Activated T-helper 2 cell treated with anti-CD3 and anti-CD28 coated beads, Interferon-gamma antibody, Interleukin-2, Interleukin-4, amounts not matched to agents 10 μg/mL and 5 μg/mL and 100 μg/mL, durations not matched to agents 14 hours and 24 hours and 36 hours (primary cell): ENCODE results near the gene FOLR1. TPM values are rescaled to one million over a fixed set of nuclear protein-coding genes. Genes with fewer than 3 reads are reported as not detected.

ENCODE experiments used
- DNase-seq: peaks from one replicate; pipeline ENCODE4 v3.0.0; 2021; ENCODE audit warnings: low spot score
- H3K27ac Mint-ChIP-seq: one replicate; pipeline ENCODE4 v1.8.0; 2021; ENCODE audit warnings: mixed read lengths
- H3K27me3 Mint-ChIP-seq: one replicate; pipeline ENCODE4 v1.8.0; 2021; ENCODE audit warnings: low read depth, mixed read lengths
- H3K36me3 Mint-ChIP-seq: one replicate; pipeline ENCODE4 v1.8.0; 2021; ENCODE audit warnings: low read depth, mixed read lengths
- H3K4me1 Mint-ChIP-seq: one replicate; pipeline ENCODE4 v1.8.0; 2021; ENCODE audit warnings: low read depth, mixed read lengths
- H3K4me3 Mint-ChIP-seq: one replicate; pipeline ENCODE4 v1.8.0; 2021; ENCODE audit warnings: low read depth, mild to moderate bottlenecking, moderate library complexity, mixed read lengths
- H3K9me3 Mint-ChIP-seq: one replicate; pipeline ENCODE4 v1.8.0; 2021; ENCODE audit warnings: mixed read lengths
- intact Hi-C: fragments of 100-400 bp; cut with micrococcal nuclease; formaldehyde crosslinking; loops from one replicate; pipeline ENCODE4 v1.15.1; 2023
- total RNA-seq: library from RNA; stranded (reverse); gene quantifications from 2 replicates; pipeline ENCODE4 v1.2.3, GENCODE V29; 2022

The FOLR1 gene
- total RNA-seq, 1 donor from 2014 or later = not detected

DNA sequence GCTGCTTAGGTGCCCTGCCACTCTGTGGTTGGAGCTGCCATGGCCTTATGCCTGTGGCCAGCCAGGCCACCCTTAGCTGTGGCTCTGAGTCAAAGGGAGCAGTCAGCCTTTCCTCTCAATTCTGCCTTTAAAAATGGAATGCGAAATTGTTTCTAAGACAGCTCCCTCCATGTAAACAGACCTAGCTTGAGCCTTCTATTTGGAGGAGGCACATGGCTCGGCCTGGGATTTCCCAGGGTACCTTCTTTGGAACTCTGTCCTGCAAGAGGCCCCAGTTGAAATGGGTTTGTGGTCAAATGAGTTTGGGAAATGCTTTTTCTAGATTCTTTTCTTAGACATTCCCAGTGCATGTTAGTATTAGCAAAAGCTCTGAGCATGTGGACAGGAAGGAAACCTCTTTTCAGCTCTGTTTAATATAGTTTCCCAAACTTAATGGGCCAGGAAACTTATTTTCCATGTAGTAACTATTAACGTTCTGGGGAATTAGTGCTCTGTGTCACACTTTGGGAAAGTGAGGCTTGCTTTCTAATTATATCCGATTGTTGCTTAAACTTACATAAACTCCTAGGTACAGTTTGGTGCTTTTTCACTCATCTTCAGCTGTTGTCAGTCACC is 44.2 kb downstream of the FOLR1 start:
- Mint-ChIP-seq H3K36me3 (peaks cover 59% of the 10 kb centered on the region), H3K27ac (no peak overlapping the region), H3K9me3 (no peaks in the 10 kb centered on the region), H3K27me3 (peaks cover 18% of the 10 kb centered on the region), H3K4me3 (no peak overlapping the region), H3K4me1 (peaks cover 12% of the 10 kb centered on the region)
- intact Hi-C loops = loop anchor here (5.0 kb wide), 1 partner anchor 196 kb away; the partner anchor contains the start of gene CLPB
- DNase-seq = no peak

DNA sequence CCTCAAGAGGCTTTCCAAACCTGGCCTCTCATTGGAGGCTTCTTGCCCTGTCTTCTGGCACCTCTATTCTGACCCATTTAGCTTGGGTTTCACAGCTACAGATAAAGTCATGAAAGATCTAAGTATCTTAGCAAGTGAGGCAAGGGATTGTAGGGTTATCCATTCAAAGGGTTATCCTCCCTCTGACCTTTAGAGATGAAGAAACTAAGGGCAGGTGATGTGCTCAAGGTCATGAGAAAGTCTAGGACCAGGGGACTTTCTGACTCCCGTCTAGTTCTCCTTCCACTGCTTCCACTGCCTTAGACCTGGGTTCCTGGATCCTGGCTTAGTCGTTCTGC is 44.8 kb downstream of the FOLR1 start:
- intact Hi-C loops = loop anchor here (5.0 kb wide), 1 partner anchor 196 kb away; the partner anchor contains the start of gene CLPB
- DNase-seq = no peak
- H3K27me3 Mint-ChIP-seq = peaks cover 23% of the 10 kb centered on the region
- no peak overlapping the region for H3K27ac Mint-ChIP-seq
- H3K9me3 Mint-ChIP-seq = no peaks in the 10 kb centered on the region
- H3K4me1 Mint-ChIP-seq = peaks cover 12% of the 10 kb centered on the region
- H3K36me3 Mint-ChIP-seq = peaks cover 53% of the 10 kb centered on the region
- no peak overlapping the region for H3K4me3 Mint-ChIP-seq

DNA sequence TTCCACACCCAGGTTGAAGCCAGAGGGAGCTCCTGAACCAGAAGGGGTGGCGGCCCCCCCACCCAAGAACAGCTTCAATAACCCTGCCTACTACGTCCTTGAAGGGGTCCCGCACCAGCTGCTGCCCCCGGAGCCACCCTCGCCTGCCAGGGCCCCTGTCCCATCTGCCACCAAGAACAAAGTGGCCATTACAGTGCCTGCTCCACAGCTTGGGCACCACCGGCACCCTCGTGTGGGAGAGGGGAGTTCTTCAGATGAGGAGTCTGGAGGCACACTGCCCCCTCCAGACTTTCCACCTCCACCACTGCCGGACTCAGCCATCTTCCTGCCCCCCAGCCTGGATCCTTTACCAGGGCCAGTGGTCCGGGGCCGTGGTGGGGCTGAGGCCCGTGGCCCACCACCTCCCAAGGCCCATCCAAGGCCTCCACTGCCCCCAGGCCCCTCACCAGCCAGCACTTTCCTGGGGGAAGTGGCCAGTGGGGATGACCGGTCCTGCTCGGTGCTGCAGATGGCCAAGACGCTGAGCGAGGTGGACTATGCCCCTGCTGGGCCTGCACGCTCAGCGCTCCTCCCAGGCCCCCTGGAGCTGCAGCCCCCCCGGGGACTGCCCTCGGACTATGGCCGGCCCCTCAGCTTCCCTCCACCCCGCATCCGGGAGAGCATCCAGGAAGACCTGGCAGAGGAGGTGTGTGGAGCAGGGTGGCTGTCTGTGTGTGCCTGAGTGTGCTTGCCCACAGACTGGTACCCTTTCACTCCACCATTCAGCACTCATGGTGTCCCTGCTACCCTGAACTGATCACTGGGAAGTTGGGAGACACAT is 45.4 kb downstream of the FOLR1 start:
- DNase-seq = no peak
- no peak overlapping the region for H3K27ac Mint-ChIP-seq
- H3K36me3 Mint-ChIP-seq = peaks cover 47% of the 10 kb centered on the region
- H3K9me3 Mint-ChIP-seq = no peaks in the 10 kb centered on the region
- intact Hi-C loops = loop anchor here (5.0 kb wide), 1 partner anchor 195 kb away; the partner anchor contains the start of gene CLPB
- H3K4me3 Mint-ChIP-seq = no peak overlapping the region
- peaks cover 14% of the 10 kb centered on the region for H3K4me1 Mint-ChIP-seq
- peaks cover 29% of the 10 kb centered on the region for H3K27me3 Mint-ChIP-seq

DNA sequence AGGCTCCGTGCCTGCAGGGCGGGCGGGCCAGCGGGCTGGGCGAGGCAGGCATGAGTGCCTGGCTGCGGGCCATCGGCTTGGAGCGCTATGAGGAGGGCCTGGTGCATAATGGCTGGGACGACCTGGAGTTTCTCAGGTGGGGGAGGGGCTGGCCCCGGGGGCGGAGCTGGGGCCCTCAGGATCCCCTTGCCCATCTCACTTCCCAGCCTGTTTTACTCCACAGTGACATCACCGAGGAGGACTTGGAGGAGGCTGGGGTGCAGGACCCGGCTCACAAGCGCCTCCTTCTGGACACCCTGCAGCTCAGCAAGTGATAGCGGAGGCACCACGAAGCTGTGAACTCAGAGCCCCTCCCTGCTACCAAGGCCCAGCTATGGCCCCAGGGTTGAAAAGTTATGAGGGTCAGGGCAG is 46.1 kb downstream of the FOLR1 start:
- DNase-seq = peak; percentile 36
- no peaks in the 10 kb centered on the region for H3K9me3 Mint-ChIP-seq
- H3K27me3 Mint-ChIP-seq = peaks cover 36% of the 10 kb centered on the region
- no peak overlapping the region for H3K27ac Mint-ChIP-seq
- H3K4me3 Mint-ChIP-seq = no peak overlapping the region
- peaks cover 14% of the 10 kb centered on the region for H3K4me1 Mint-ChIP-seq
- peaks cover 42% of the 10 kb centered on the region for H3K36me3 Mint-ChIP-seq
- intact Hi-C loops = loop anchor here (5.0 kb wide), 1 partner anchor 194 kb away; the partner anchor contains the start of gene CLPB

DNA sequence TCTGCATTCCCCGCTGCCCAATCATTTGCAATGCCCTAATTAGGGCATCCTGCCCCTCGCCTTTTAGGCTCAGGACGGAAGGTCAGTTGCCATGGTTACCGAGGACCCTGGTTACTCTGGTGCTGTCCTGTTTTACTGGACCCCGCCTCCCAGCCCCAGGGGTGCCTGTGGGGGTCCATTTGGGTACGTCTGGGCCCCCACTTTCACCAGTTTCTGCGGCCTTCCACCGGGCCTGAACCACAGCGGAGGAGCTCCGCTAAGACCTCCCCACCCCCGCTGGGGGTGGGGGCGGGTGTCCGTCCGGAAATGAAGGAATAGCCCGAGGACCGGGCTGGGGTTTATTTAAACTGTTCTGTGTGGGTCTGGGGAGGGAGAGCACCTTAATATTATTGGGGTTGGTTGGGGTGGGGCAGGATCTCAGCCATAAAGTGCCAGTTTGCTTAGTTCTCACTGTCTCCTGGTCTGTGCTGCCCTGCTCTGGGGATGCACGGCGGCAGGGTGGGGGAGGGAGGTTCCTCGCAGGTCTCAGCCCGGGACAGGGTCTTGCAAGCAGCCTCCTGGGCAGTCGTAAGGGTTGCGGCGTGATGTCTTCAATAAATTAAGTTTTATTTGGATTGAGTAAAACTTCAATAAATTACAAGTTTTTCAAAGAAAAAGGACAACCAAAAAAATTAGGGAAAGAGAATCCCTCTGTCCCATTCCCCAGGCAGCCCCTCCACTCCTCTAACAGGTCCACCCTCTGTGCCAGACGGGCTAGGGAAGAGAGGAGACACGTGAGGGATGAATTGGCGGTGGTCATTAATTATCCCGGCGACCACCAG is 46.8 kb downstream of the FOLR1 start:
- peaks cover 37% of the 10 kb centered on the region for H3K36me3 Mint-ChIP-seq
- intact Hi-C loops = loop anchor here (5.0 kb wide), 1 partner anchor 194 kb away; the partner anchor contains the start of gene CLPB
- DNase-seq = no peak
- no peak overlapping the region for H3K27ac Mint-ChIP-seq
- peaks cover 40% of the 10 kb centered on the region for H3K27me3 Mint-ChIP-seq
- H3K4me3 Mint-ChIP-seq = no peak overlapping the region
- peaks cover 15% of the 10 kb centered on the region for H3K4me1 Mint-ChIP-seq
- H3K9me3 Mint-ChIP-seq = no peaks in the 10 kb centered on the region

DNA sequence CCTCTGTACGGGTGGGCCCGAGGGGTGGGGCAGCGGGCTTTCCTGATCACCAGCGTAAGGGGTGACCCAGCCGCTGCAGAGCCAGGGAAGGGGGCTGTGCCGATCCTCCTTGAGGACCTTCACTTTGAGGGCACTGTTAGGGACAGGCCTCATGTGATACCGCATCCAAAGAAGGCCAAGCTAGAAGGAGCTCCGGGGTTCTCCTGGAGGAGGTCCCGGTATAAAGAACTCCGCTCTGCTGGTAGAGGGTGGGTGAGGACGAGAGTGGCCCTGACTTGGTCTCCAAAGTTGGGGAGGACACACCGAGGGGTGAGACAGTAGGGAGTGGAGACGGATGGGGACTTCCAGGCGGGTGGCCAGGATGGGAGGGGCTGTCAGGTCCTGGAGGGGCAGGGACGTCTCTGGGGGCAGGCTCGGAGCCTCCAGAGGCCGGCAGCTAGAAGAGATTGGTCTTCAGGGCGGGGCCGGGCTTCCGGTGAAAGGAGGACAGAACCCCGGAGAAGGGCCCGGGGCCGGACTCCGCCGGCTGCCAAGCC is 47.4 kb downstream of the FOLR1 start:
- peaks cover 15% of the 10 kb centered on the region for H3K4me1 Mint-ChIP-seq
- H3K9me3 Mint-ChIP-seq = no peaks in the 10 kb centered on the region
- peaks cover 31% of the 10 kb centered on the region for H3K36me3 Mint-ChIP-seq
- H3K27me3 Mint-ChIP-seq = peaks cover 41% of the 10 kb centered on the region
- intact Hi-C loops = loop anchor here (5.0 kb wide), 1 partner anchor 193 kb away; the partner anchor contains the start of gene CLPB
- no peak for DNase-seq
- no peak overlapping the region for H3K4me3 Mint-ChIP-seq
- no peak overlapping the region for H3K27ac Mint-ChIP-seq

DNA sequence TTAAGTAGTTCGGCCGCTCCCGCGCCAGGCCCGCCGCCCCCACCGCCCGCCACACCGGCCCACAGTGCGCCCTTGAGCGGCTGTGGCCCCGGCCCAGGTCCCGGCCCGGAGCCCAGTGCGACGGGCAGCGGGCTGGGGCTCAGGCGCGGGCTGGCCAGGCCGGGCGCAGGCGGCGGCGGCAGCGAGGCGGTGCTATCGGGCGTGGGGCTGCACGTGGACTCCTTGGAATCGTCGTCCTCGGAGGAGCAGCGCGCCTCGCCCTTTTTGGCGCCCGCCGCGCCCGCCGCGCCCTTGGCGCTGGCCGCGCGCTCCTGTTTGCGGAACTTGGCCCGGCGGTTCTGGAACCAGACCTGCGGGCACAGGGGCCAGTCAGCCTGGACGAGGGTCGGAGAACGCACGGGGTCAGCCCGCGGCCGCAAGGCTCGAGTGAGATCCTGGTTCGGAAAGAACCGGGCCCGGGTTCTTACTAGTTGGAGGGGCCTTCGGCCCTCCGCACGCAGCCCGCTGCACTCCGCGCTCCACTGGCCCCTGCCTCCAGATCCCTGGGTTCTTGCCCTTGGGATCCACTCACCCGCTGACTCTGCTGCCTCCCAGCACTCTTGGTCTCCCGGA is 48.0 kb downstream of the FOLR1 start:
- DNase-seq = no peak
- Mint-ChIP-seq H3K9me3 (no peaks in the 10 kb centered on the region), H3K4me3 (peak overlapping the region; percentile 58), H3K27ac (no peak overlapping the region), H3K36me3 (peaks cover 26% of the 10 kb centered on the region), H3K4me1 (peaks cover 18% of the 10 kb centered on the region), H3K27me3 (peaks cover 47% of the 10 kb centered on the region)
- intact Hi-C loops = loop anchor here (5.0 kb wide), 1 partner anchor 192 kb away; the partner anchor contains the start of gene CLPB

DNA sequence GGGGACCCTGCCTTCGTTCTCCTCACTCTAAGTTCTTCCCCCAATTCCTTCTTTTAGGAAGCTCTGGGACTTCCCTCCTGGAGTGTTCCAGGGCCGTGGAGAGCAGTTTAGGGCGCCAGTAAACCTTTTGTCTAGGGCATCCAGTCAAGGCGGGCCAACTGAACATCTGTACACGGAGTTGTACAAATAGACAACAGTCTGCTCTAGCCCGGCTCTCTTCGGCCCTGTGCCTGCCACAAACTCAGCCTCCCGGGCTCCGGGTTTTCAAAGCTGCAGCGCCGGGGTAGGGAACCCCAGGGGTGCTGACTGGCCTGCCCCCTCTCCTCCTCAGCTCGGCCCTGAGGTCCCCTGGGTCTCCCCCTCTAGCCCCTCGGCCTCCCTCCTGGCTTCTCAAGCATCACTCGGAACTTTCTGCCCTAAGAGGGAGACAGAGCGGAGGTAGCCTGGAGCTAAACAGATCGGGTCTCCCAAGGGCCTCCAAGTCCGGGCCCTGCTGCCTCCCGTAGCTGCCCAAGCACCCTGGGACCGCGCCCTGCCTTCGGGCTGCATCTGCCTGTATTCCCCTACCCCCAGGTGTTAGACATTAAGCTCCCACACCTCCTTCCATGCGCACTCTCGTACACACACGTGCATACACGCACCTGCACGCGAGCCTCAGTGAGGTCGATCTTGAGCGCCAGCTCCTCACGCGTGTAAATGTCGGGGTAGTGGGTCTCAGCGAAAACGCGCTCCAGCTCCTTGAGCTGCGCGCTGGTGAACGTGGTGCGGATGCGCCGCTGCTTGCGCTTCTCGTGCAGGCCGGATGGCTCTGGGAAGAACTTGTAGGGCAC is 48.7 kb downstream of the FOLR1 start:
- intact Hi-C loops = no loop called here
- Mint-ChIP-seq H3K27me3 (peaks cover 47% of the 10 kb centered on the region), H3K36me3 (peaks cover 23% of the 10 kb centered on the region), H3K4me3 (peak overlapping the region; percentile 58), H3K4me1 (peaks cover 18% of the 10 kb centered on the region), H3K27ac (no peak overlapping the region), H3K9me3 (no peaks in the 10 kb centered on the region)
- no peak for DNase-seq

DNA sequence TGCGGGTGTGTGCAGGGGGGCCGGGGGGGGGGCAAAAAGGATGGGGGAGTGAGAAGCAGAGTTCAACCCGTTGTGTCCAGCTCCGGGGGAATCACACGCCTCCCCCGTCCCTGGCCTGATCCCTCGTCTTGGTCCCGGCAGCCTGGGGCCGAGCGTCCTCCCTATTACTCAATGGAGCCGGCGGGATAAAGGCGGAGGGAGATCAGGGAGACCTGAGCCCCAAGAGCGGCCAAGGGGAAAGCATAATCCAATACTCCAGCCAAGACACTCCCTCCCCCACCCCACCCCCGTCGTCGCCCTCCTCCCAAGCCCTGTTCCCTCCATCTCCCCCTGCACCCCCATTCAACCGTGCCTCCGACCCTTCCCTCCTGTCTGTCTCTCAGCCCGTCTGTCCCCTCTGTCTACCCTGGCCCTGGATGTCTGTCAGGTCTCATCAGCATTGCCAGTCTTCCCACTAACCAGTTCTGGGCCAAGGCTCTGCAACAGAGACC is 49.4 kb downstream of the FOLR1 start:
- H3K9me3 Mint-ChIP-seq = no peaks in the 10 kb centered on the region
- peaks cover 18% of the 10 kb centered on the region for H3K4me1 Mint-ChIP-seq
- intact Hi-C loops = no loop called here
- peaks cover 23% of the 10 kb centered on the region for H3K36me3 Mint-ChIP-seq
- H3K27ac Mint-ChIP-seq = no peak overlapping the region
- peaks cover 47% of the 10 kb centered on the region for H3K27me3 Mint-ChIP-seq
- H3K4me3 Mint-ChIP-seq = no peak overlapping the region
- no peak for DNase-seq

DNA sequence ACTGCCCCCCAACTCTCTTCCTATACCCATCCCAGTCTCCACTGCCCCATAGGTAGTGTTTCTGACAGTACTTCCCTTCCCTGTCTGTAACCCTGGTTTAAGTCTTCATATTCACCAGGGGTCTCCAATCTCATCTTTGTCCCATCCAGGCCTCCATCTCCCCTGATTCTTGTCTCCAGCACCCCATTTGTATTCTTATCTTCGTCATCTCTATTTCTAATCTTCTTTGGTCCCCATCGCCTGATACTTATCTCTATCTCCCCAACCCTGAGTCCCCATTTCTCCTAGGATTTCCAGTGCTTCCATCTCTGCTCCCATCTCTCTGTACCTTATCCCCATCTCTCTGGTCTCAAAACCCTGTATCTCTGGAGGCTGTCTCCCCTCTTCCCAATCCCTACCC is 50.2 kb downstream of the FOLR1 start:
- H3K4me3 Mint-ChIP-seq = no peak overlapping the region
- peaks cover 15% of the 10 kb centered on the region for H3K36me3 Mint-ChIP-seq
- no peak overlapping the region for H3K27ac Mint-ChIP-seq
- H3K9me3 Mint-ChIP-seq = no peaks in the 10 kb centered on the region
- H3K4me1 Mint-ChIP-seq = peaks cover 18% of the 10 kb centered on the region
- intact Hi-C loops = no loop called here
- peaks cover 47% of the 10 kb centered on the region for H3K27me3 Mint-ChIP-seq
- DNase-seq = no peak

DNA sequence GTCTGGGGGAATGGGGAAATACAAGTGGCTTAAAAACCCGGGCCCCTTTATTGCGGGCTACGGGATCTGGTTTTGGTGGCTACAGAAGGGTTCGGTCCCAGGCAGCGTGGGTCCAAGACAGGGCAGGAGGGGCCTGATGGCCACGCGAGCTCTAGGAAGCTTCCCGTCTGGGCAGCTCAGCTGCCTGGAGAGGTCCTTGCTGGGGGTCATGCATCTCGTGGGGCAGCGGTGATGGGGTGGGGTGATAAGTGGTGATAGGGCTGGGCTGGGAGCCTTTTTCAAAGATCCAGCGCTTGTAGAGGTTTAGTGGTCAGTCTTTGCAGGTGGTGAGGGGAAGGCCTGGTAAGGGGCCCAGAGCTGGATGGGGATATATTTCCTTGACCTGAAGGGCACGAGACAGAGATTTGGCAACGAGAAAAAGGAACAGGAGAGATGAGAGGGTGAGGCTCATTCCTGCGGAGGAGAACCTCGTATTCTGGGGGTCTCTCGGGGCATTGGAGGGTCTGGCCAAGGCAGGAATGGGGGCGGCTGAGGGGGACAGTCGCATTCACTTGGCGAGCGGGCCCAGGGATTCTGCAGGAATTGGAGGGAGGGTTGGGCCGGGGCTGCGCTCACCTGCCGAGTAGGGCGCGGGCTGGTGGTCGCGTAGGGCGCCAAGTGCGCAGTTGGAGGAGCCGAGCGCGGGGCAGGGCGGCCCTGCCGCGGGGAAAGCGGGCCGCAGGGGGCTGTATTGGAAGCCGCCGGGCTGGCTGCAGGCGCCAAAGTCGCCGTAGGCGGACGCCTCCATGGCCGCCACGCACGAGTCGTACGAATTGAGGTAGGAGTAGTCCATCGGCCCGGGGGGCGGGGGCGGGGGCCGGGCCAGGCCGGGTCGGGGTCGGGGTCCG is 51.5 kb downstream of the FOLR1 start:
- Mint-ChIP-seq H3K27me3 (peaks cover 49% of the 10 kb centered on the region), H3K4me3 (no peak overlapping the region)
- DNase-seq = no peak

More for the DNA sequence above, 51.5 kb downstream of the FOLR1 start:
- peaks cover 10% of the 10 kb centered on the region for H3K36me3 Mint-ChIP-seq
- intact Hi-C loops = no loop called here
- peaks cover 18% of the 10 kb centered on the region for H3K4me1 Mint-ChIP-seq
- H3K27ac Mint-ChIP-seq = no peak overlapping the region
- no peaks in the 10 kb centered on the region for H3K9me3 Mint-ChIP-seq
